NCI-H1436 treated with DMSO at 0.1 percent for 48 hours (cell line): ENCODE results near the gene GTF2I.
"Not testable (repeated sequence)": the region's sequence is repeated elsewhere in the genome, so short reads cannot be mapped to it uniquely, and the experiment has no call there.

Experiments
- DNase-seq: peaks from one replicate; lab custom pipeline; 2025; lab: John Stamatoyannopoulos, UW

Gene GTF2I

GRCh38 chr7:74713567-74713966 is 56.0 kb downstream of the GTF2I start:
- DNase-seq: no peak

GRCh38 chr7:74717889-74718288 is 60.4 kb downstream of the GTF2I start:
- DNase-seq: no peak

- no peak for DNase-seq
Observed at GRCh38 chr7:74718336-74718735, 60.8 kb downstream of the GTF2I start.

- DNase-seq: no peak
Observed at GRCh38 chr7:74722153-74722552, 64.6 kb downstream of the GTF2I start.

GRCh38 chr7:74725840-74726239 is 68.3 kb downstream of the GTF2I start:
- DNase-seq: no peak

GRCh38 chr7:74726309-74727101 is 69.0 kb downstream of the GTF2I start:
- no peak for DNase-seq

- DNase-seq: not testable (repeated sequence)
Observed at GRCh38 chr7:74728686-74729085, 71.2 kb downstream of the GTF2I start.

- not testable (repeated sequence) for DNase-seq
Observed at GRCh38 chr7:74730186-74730585, 72.7 kb downstream of the GTF2I start.

- not testable (repeated sequence) for DNase-seq
Observed at GRCh38 chr7:74739974-74740703, 82.6 kb downstream of the GTF2I start.

GRCh38 chr7:74743936-74744557 is 86.5 kb downstream of the GTF2I start:
- DNase-seq: not testable (repeated sequence)

GRCh38 chr7:74753921-74754482 is 96.5 kb downstream of the GTF2I start:
- not testable (repeated sequence) for DNase-seq

- DNase-seq: not testable (repeated sequence)
Observed at GRCh38 chr7:74756673-74757072, 99.2 kb downstream of the GTF2I start.

GRCh38 chr7:74758268-74758667 is 100.8 kb downstream of the GTF2I start:
- DNase-seq: not testable (repeated sequence)

GRCh38 chr7:74758982-74759381 is 101.5 kb downstream of the GTF2I start:
- DNase-seq: not testable (repeated sequence)

- not testable (repeated sequence) for DNase-seq
Observed at GRCh38 chr7:74765205-74765918, 107.8 kb downstream of the GTF2I start.

GRCh38 chr7:74766509-74766908 is 109.0 kb downstream of the GTF2I start:
- not testable (repeated sequence) for DNase-seq

- not testable (repeated sequence) for DNase-seq
Observed at GRCh38 chr7:74766991-74767390, 109.5 kb downstream of the GTF2I start.

- DNase-seq: not testable (repeated sequence)
Observed at GRCh38 chr7:74770062-74770461, 112.5 kb downstream of the GTF2I start.

GRCh38 chr7:74772093-74772492 is 114.6 kb downstream of the GTF2I start:
- DNase-seq: not testable (repeated sequence)

- DNase-seq: not testable (repeated sequence)
Observed at GRCh38 chr7:74773760-74774750, 116.5 kb downstream of the GTF2I start, which contains the start of gene NCF1. Gene NCF1 (plus strand): TSS chr7:74774011. CDS start chr7:74774032, 21 bp downstream.
